ENCODE data around the gene C22orf15.

The C22orf15 gene

GRCh38 chr22:23790819-23791737, 28.3 kb downstream of the C22orf15 start:
- no peak for DNase-seq

- DNase-seq = no peak
These were observed 29.2 kb downstream of the C22orf15 start for GRCh38 chr22:23791738-23792645.

- no peak for DNase-seq
These were observed 30.5 kb downstream of the C22orf15 start for GRCh38 chr22:23793326-23793725.

GRCh38 chr22:23796461-23796860, 33.7 kb downstream of the C22orf15 start:
- DNase-seq = no peak

GRCh38 chr22:23800297-23801237, 37.8 kb downstream of the C22orf15 start:
- no peak for DNase-seq

- no peak for DNase-seq
These were observed 38.5 kb downstream of the C22orf15 start for GRCh38 chr22:23801238-23801821.

- no peak for DNase-seq
These were observed 39.1 kb downstream of the C22orf15 start for GRCh38 chr22:23801886-23802377.

GRCh38 chr22:23803001-23803819, 40.4 kb downstream of the C22orf15 start:
- no peak for DNase-seq

GRCh38 chr22:23804781-23805291, 42.0 kb downstream of the C22orf15 start:
- no peak for DNase-seq

GRCh38 chr22:23806837-23807236, 44.0 kb downstream of the C22orf15 start:
- no peak for DNase-seq

GRCh38 chr22:23812378-23812777, 49.6 kb downstream of the C22orf15 start:
- DNase-seq = no peak

Data from stimulated activated CD4-positive, alpha-beta T cell treated with anti-CD3 and anti-CD28 coated beads, Interleukin-4, amount 100 ng/mL, for 1 hour (primary cell).